HEK293 (cell line): ENCODE data around the gene ZNF33B.

Source experiments
- ATF2 ChIP-seq: fragments of 450-650 bp; formaldehyde crosslinking; IDR thresholded peaks from 2 replicates; pipeline ENCODE4 v1.5.1; 2016; ENCODE audit warnings: missing biosample characterization, missing genetic modification characterization, low read depth
- CTCF ChIP-seq: fragments of 450-650 bp; formaldehyde crosslinking; IDR thresholded peaks from 2 replicates; pipeline ENCODE4 v1.5.1; 2016; ENCODE audit warnings: missing biosample characterization, missing genetic modification characterization
- MYNN ChIP-seq: fragments of 450-650 bp; formaldehyde crosslinking; IDR thresholded peaks from 2 replicates; pipeline ENCODE4 v1.5.1; 2016; ENCODE audit warnings: missing biosample characterization, missing genetic modification characterization, borderline replicate concordance
- REPIN1 ChIP-seq: fragments of 450-650 bp; formaldehyde crosslinking; IDR thresholded peaks from 2 replicates; pipeline ENCODE4 v1.5.1; 2017; ENCODE audit warnings: missing biosample characterization, missing genetic modification characterization, low read depth
- REST ChIP-seq: fragments of 450-650 bp; formaldehyde crosslinking; IDR thresholded peaks from 2 replicates; pipeline ENCODE4 v1.5.1; 2016; ENCODE audit warnings: missing biosample characterization, missing genetic modification characterization
- SCRT1 ChIP-seq: fragments of 450-650 bp; formaldehyde crosslinking; IDR thresholded peaks from 2 replicates; pipeline ENCODE4 v1.5.1; 2016; ENCODE audit warnings: missing biosample characterization, missing genetic modification characterization, borderline replicate concordance
- ZFP3 ChIP-seq: fragments of 450-650 bp; formaldehyde crosslinking; IDR thresholded peaks from 2 replicates; pipeline ENCODE4 v1.5.1; 2016; ENCODE audit warnings: low read depth, missing biosample characterization, missing genetic modification characterization
- ZFP37 ChIP-seq: fragments of 450-650 bp; formaldehyde crosslinking; IDR thresholded peaks from 2 replicates; pipeline ENCODE4 v1.5.1; 2016; ENCODE audit warnings: missing biosample characterization, missing genetic modification characterization
- ZNF513 ChIP-seq: fragments of 450-650 bp; IDR thresholded peaks from 2 replicates; pipeline ENCODE4 v1.5.1; 2018; ENCODE audit warnings: missing biosample characterization, missing genetic modification characterization
- ZNF596 ChIP-seq: fragments of 450-650 bp; IDR thresholded peaks from 2 replicates; pipeline ENCODE4 v1.5.0; 2018; ENCODE audit warnings: missing biosample characterization, mild to moderate bottlenecking, missing genetic modification characterization, moderate library complexity
- ZNF660 ChIP-seq: fragments of 450-650 bp; IDR thresholded peaks from 2 replicates; pipeline ENCODE4 v1.5.1; 2018; ENCODE audit warnings: missing biosample characterization, mild to moderate bottlenecking, missing genetic modification characterization

GRCh38 chr10:42623929-42624328 lies 14.4 kb downstream of the ZNF33B start:
- TF ChIP-seq CTCF (tag by site-specific recombination) (no peak), ZNF513 (tag by site-specific recombination) (no peak), ZNF660 (tag by site-specific recombination) (no peak), SCRT1 (tag by site-specific recombination) (no peak), REPIN1 (no peak), ATF2 (tag by site-specific recombination) (no peak), REST (tag by site-specific recombination) (no peak), ZNF596 (no peak), ZFP3 (no peak), ZFP37 (no peak), MYNN (tag by site-specific recombination) (no peak)
